Pancreas (tissue), 10 donors: Measurements from ENCODE around the gene NIBAN1. TPM values are rescaled to one million over a fixed set of nuclear protein-coding genes. Genes with fewer than 3 reads are reported as not detected.

ENCODE experiments used
- ATAC-seq, 4 donors: fragments of 200-7000 bp; cut with Tn5 transposase; one replicate each; pipeline versions ENCODE4 v1.8.0 to v1.9.1; 2020; ENCODE audit warnings: mild to moderate bottlenecking in 4 of 4, moderate library complexity in 4 of 4
- DNase-seq, 6 donors: peaks; one replicate each; pipeline ENCODE4 v3.0.0-alpha.2; 2020
- FAIRE-seq: peaks from 2 replicates; lab custom pipeline; 2012; peaks lifted over from hg19 to GRCh38; lab: Jason Lieb, UNC
- H3K27ac ChIP-seq, 4 donors: fragments of 200-600 bp; sonication (generic); 1 replicate in 3 of 4; 2 replicates in 1 of 4; pipeline versions ENCODE4 v1.5.0 to v1.8.0; 2020
- H3K27me3 ChIP-seq, 4 donors: fragments of 200-600 bp; one replicate each; pipeline ENCODE4 v1.8.0; 2021
- H3K36me3 ChIP-seq, 3 donors: fragments of 200-600 bp; sonication (generic) in 1 of 3; one replicate each; pipeline versions ENCODE4 v1.5.0 to v1.8.0; 2020 to 2021
- H3K4me1 ChIP-seq, 3 donors: fragments of 200-600 bp; one replicate each; pipeline ENCODE4 v1.8.0; 2021
- H3K4me3 ChIP-seq, 4 donors: fragments of 200-600 bp; sonication (generic) in 2 of 4; one replicate each; pipeline versions ENCODE4 v1.5.0 to v1.8.0; 2020 to 2021
- H3K9me3 ChIP-seq, 4 donors: fragments of 200-600 bp; one replicate each; pipeline ENCODE4 v1.8.0; 2021
- CTCF ChIP-seq, 4 donors: fragments of 200-600 bp; sonication (generic) in 3 of 4; IDR thresholded peaks; one replicate each; pipeline versions ENCODE4 v1.5.0 to v1.8.0; 2021; ENCODE audit warnings: antibody characterized with exemption in 4 of 4
- WGBS, 2 donors: extraction: QIAGEN DNeasy Blood & Tissue Kit; methylation state at CpG; one replicate each; pipeline ENCODE4 v1.1.7; 2013; 5-methylcytosine and 5-hydroxymethylcytosine counted together
- intact Hi-C, 3 donors: fragments of 100-400 bp; cut with DNase I; formaldehyde crosslinking; loops; one replicate each; pipeline versions ENCODE4 v1.11.1 to v1.14.2; 2022
- polyA plus RNA-seq, 2 donors: library from polyadenylated mRNA; stranded (reverse); fragments of 200-250 nt; gene quantifications; one replicate each; pipeline ENCODE4 v1.2.3, GENCODE V29; 2013
- total RNA-seq, 6 donors: library from RNA; stranded (reverse); fragmentation: NEBNext Ultra II Directional in 4 of 6; extraction: Animal tissue kit (Norgen Biotek cat#: 25700) in 4 of 6; gene quantifications; one replicate each; pipeline versions ENCODE4 v1.2.1 to v1.2.4, GENCODE V29; 2021 to 2023
- donor health status: healthy with polysubstance abuse.
- donor health status: DM: no; HTN: no; CAD: no; lungs with moderate emphysema.
- donor health status: DM: no; HTN: no; CAD: no.
- donor health status: control.
- donor health status: control.
- donor health status: Bipolar disorder and iron deficiency.
- donor health status: DM: yes; HTN: yes; CAD: no.
- donor health status: DM: no; HTN: no; CAD: no.
- donor health status: DM: no; HTN: no; CAD: no.
- donor health status: DM: yes; HTN: yes; CAD: no.

Gene NIBAN1
- total and polyA plus RNA-seq, 8 donors = 5.7 to 75.2 (median 52.0) TPM

- FAIRE-seq = no peak
Observed at GRCh38 chr1:184966989-184967388, 7.3 kb downstream of the NIBAN1 start.

GRCh38 chr1:184965944-184966860 is 8.1 kb downstream of the NIBAN1 start:
- ATAC-seq (peak in 3 of 4 donors; percentile 23 to 41 (median 24)), DNase-seq (no peak), FAIRE-seq (no peak)
- no peak for TF ChIP-seq CTCF (IDR thresholded peaks at IDR 0.05)
- H3K27ac ChIP-seq = peak overlapping the region in 1 of 4 donors; percentile 22
- no peaks in the 10 kb centered on the region for H3K27me3 ChIP-seq
- H3K4me1 ChIP-seq = peaks cover 0 to 22% (median 0%) of the 10 kb centered on the region in 3 donors
- H3K4me3 ChIP-seq = no peak overlapping the region
- no peaks in the 10 kb centered on the region for H3K9me3 ChIP-seq
- intact Hi-C loops = no loop called here
- H3K36me3 ChIP-seq = no peaks in the 10 kb centered on the region
- WGBS, 2 donors = 64 to 70% methylated on average over 4 of the region's 4 CpGs

More at GRCh38 chr1:184966989-184967388, 7.3 kb downstream of the NIBAN1 start:
- H3K9me3 ChIP-seq = no peaks in the 10 kb centered on the region
- DNase-seq (no peak), ATAC-seq (no peak)
- H3K4me3 ChIP-seq = no peak overlapping the region
- TF ChIP-seq CTCF (IDR thresholded peaks at IDR 0.05) = no peak
- no peaks in the 10 kb centered on the region for H3K27me3 ChIP-seq
- no peaks in the 10 kb centered on the region for H3K36me3 ChIP-seq
- H3K4me1 ChIP-seq = peaks cover 0 to 22% (median 0%) of the 10 kb centered on the region in 3 donors
- 67 to 77% methylated on average over 2 of the region's 2 CpGs for WGBS, 2 donors
- intact Hi-C loops = no loop called here
- no peak overlapping the region for H3K27ac ChIP-seq

GRCh38 chr1:184965439-184965838 is 8.9 kb downstream of the NIBAN1 start:
- no peak for DNase-seq
- TF ChIP-seq CTCF (IDR thresholded peaks at IDR 0.05) = no peak
- Histone ChIP-seq H3K4me3 (no peak overlapping the region), H3K27me3 (no peaks in the 10 kb centered on the region), H3K9me3 (no peaks in the 10 kb centered on the region), H3K36me3 (no peaks in the 10 kb centered on the region), H3K27ac (no peak overlapping the region), H3K4me1 (peaks cover 0 to 16% (median 0%) of the 10 kb centered on the region in 3 donors)
- ATAC-seq = no peak
- FAIRE-seq = no peak
- intact Hi-C loops = no loop called here
- WGBS, 2 donors = 89% methylated on average over 8 of the region's 8 CpGs

GRCh38 chr1:184959626-184960025 is 14.7 kb downstream of the NIBAN1 start:
- FAIRE-seq (peak; percentile 29), ATAC-seq (peak in 1 of 4 donors; percentile 34), DNase-seq (no peak)
- no peak overlapping the region for H3K27ac ChIP-seq
- intact Hi-C loops = no loop called here
- no peak overlapping the region for H3K4me3 ChIP-seq
- 31 to 68% methylated on average over 1 of the region's 1 CpG for WGBS, 2 donors
- no peaks in the 10 kb centered on the region for H3K9me3 ChIP-seq
- no peaks in the 10 kb centered on the region for H3K36me3 ChIP-seq
- H3K4me1 ChIP-seq = peaks cover 0 to 6% (median 3%) of the 10 kb centered on the region in 3 donors
- TF ChIP-seq CTCF (IDR thresholded peaks at IDR 0.05) = no peak
- no peaks in the 10 kb centered on the region for H3K27me3 ChIP-seq
